ENCODE results near the gene SLC6A3. TPM values are rescaled to one million over a fixed set of nuclear protein-coding genes. Genes with fewer than 3 reads are reported as not detected.

The SLC6A3 gene
- total RNA-seq, 1 experiment from 2014 or later = 0.74 TPM

DNA sequence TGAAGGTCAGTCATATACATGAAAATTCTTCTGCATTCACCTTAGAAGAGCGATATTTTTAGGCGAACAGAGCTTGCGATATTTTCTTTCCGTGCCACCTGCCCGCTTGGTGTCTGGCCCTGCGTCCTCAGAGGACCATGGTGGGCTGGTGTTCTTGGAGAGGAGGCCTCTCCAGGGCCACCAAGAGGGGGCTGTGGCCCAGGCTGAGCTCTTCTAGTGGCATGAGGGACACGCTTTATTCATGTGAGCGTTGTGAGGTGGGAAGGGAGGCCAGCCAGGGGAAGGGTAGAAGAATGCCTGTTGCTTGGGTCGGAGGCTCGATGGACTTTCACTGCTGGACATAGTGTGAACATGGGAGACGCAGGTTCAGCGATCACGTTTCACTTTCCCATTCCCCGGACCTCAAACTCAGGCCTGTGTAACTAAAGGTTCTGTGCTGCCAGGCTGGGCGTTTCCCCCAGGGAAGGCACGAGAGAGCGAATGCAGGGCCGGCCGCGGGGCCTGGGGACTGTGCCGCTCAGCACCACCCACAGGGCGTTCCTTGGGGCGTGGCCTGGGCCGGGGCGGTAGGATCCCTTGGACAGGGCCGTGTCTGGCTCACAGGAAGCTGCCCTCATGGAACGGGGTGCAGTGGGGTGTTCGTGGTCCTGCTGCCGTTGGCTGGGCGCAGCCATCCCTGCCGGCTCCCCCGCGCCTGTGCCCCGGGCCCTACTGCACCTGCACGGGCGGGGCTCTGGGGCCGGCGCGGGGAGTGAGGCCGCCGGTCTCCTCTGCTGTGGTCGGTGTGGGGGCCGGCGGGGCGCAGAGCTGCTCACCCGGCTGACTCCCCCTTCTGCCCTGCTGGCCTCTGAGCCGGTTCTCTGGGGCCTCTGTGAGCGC lies 59.6 kb downstream of the SLC6A3 start (continued):
- TF ChIP-seq, protein P1, sequence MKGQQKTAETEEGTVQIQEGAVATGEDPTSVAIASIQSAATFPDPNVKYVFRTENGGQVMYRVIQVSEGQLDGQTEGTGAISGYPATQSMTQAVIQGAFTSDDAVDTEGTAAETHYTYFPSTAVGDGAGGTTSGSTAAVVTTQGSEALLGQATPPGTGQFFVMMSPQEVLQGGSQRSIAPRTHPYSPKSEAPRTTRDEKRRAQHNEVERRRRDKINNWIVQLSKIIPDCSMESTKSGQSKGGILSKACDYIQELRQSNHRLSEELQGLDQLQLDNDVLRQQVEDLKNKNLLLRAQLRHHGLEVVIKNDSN (CRISPR knock-in tag; IDR thresholded peaks at IDR 0.05) = no peak
- TF ChIP-seq NR2C2 (CRISPR knock-in tag; IDR thresholded peaks at IDR 0.05) (no peak), FOXP1 (CRISPR knock-in tag; IDR thresholded peaks at IDR 0.05; ENCODE audit: borderline replicate concordance) (0 out of 2 replicates have a peak, but pooled peaks have one; percentile 23)

DNA sequence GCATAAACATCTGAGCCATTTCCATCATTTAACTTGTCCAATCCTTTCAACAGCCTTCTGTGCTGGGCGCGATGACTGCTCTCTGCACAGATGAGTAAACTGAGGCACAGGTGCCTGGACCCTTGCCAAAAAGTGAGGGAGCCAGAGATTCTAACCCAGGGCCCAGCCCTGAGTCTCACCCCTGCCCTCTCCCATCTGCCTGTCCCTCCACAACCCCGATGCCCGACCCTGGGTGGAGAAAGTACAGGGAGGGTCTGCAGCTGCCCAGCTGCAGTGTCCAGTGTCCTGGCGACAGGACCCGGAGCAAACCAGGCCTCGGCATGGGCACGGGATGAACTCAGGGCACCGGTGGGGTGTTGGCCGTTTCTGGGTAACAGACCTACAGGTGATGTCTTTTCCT lies 60.7 kb downstream of the SLC6A3 start:
- Mint-ChIP-seq H3K4me1 (peaks cover 15% of the 10 kb centered on the region), H3K36me3 (peaks cover 2% of the 10 kb centered on the region; the same call in 1 of the 2 replicates), H3K4me3 (no peak overlapping the region), H3K27ac (no peak overlapping the region), H3K9me3 (peaks cover 5% of the 10 kb centered on the region), H3K27me3 (ENCODE audit: low read depth) (peaks cover 76% of the 10 kb centered on the region)
- DNase-seq (ENCODE audit: low spot score) (no peak), ATAC-seq (no peak)
- POLR2A ChIA-PET = no interaction called here
- CTCF ChIA-PET = interaction anchor here (1.6 to 2.1 kb wide), 2 partner anchors 24 to 84 kb away, joined by 6 to 10 read pairs; no protein-coding TSS in a partner anchor
- no peak for TF ChIP-seq ZNF423 (CRISPR knock-in tag; IDR thresholded peaks at IDR 0.05)
- TF ChIP-seq, protein P2, sequence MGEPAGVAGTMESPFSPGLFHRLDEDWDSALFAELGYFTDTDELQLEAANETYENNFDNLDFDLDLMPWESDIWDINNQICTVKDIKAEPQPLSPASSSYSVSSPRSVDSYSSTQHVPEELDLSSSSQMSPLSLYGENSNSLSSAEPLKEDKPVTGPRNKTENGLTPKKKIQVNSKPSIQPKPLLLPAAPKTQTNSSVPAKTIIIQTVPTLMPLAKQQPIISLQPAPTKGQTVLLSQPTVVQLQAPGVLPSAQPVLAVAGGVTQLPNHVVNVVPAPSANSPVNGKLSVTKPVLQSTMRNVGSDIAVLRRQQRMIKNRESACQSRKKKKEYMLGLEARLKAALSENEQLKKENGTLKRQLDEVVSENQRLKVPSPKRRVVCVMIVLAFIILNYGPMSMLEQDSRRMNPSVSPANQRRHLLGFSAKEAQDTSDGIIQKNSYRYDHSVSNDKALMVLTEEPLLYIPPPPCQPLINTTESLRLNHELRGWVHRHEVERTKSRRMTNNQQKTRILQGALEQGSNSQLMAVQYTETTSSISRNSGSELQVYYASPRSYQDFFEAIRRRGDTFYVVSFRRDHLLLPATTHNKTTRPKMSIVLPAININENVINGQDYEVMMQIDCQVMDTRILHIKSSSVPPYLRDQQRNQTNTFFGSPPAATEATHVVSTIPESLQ (CRISPR knock-in tag; IDR thresholded peaks at IDR 0.05) = no peak
- TF ChIP-seq, protein P3, sequence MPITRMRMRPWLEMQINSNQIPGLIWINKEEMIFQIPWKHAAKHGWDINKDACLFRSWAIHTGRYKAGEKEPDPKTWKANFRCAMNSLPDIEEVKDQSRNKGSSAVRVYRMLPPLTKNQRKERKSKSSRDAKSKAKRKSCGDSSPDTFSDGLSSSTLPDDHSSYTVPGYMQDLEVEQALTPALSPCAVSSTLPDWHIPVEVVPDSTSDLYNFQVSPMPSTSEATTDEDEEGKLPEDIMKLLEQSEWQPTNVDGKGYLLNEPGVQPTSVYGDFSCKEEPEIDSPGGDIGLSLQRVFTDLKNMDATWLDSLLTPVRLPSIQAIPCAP (CRISPR knock-in tag; IDR thresholded peaks at IDR 0.05) = no peak
- no peak for TF ChIP-seq OVOL2 (CRISPR knock-in tag; IDR thresholded peaks at IDR 0.05; ENCODE audit: borderline replicate concordance)

DNA sequence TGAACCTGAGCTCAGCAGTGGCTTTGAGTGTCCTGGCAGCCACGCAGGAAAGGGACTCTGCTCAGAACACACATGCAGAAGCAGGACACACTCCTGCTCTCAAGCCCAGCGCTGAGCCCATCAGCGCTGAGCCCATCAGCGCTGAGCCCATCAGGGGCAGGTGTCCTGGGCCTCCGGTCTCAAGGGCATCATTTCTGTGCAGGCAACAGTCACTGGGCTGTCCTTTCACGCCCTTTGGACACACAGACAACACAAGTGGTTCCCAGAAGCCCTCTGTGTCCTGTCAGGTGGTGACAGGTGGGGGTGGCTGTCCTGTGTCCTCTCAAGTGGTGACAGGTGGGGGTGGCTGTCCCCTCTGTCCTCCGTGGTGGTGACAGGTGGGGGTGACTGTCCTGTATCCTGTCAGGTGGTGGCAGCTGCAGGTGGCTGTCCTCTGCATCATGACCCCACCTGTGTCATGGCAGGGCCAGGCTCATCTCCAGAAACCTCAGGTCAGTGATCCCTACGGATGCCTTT lies 61.3 kb downstream of the SLC6A3 start:
- ChIA-PET POLR2A (no interaction called here), CTCF (no interaction called here)
- DNase-seq (ENCODE audit: low spot score) (no peak), ATAC-seq (no peak)
- Mint-ChIP-seq H3K27ac (no peak overlapping the region), H3K4me1 (peaks cover 15% of the 10 kb centered on the region), H3K36me3 (peaks cover 2% of the 10 kb centered on the region; the same call in 1 of the 2 replicates), H3K9me3 (peaks cover 6% of the 10 kb centered on the region), H3K4me3 (no peak overlapping the region), H3K27me3 (ENCODE audit: low read depth) (peaks cover 77% of the 10 kb centered on the region)
- TF ChIP-seq ZNF423 (CRISPR knock-in tag; IDR thresholded peaks at IDR 0.05) = no peak
- TF ChIP-seq NFE2L1 (CRISPR knock-in tag; IDR thresholded peaks at IDR 0.05) = no peak
- TF ChIP-seq, protein P4, sequence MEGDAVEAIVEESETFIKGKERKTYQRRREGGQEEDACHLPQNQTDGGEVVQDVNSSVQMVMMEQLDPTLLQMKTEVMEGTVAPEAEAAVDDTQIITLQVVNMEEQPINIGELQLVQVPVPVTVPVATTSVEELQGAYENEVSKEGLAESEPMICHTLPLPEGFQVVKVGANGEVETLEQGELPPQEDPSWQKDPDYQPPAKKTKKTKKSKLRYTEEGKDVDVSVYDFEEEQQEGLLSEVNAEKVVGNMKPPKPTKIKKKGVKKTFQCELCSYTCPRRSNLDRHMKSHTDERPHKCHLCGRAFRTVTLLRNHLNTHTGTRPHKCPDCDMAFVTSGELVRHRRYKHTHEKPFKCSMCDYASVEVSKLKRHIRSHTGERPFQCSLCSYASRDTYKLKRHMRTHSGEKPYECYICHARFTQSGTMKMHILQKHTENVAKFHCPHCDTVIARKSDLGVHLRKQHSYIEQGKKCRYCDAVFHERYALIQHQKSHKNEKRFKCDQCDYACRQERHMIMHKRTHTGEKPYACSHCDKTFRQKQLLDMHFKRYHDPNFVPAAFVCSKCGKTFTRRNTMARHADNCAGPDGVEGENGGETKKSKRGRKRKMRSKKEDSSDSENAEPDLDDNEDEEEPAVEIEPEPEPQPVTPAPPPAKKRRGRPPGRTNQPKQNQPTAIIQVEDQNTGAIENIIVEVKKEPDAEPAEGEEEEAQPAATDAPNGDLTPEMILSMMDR (IDR thresholded peaks at IDR 0.05) = no peak
- no peak for TF ChIP-seq ATF1 (CRISPR knock-in tag; IDR thresholded peaks at IDR 0.05)
- TF ChIP-seq CREM (CRISPR knock-in tag; IDR thresholded peaks at IDR 0.05) = no peak
- no peak for TF ChIP-seq NR2C2 (CRISPR knock-in tag; IDR thresholded peaks at IDR 0.05)
- TF ChIP-seq TCF7 (CRISPR knock-in tag; IDR thresholded peaks at IDR 0.05; ENCODE audit: low read depth) = no peak
- no peak for TF ChIP-seq GABPB1 (CRISPR knock-in tag; IDR thresholded peaks at IDR 0.05)
- no peak for TF ChIP-seq IRF2 (CRISPR knock-in tag; IDR thresholded peaks at IDR 0.05; ENCODE audit: borderline replicate concordance, low read depth)
- no peak for TF ChIP-seq ZNF416 (CRISPR knock-in tag; IDR thresholded peaks at IDR 0.05)
- TF ChIP-seq ZNF263 (CRISPR knock-in tag; IDR thresholded peaks at IDR 0.05; ENCODE audit: low read depth) = no peak
- TF ChIP-seq, protein P5, sequence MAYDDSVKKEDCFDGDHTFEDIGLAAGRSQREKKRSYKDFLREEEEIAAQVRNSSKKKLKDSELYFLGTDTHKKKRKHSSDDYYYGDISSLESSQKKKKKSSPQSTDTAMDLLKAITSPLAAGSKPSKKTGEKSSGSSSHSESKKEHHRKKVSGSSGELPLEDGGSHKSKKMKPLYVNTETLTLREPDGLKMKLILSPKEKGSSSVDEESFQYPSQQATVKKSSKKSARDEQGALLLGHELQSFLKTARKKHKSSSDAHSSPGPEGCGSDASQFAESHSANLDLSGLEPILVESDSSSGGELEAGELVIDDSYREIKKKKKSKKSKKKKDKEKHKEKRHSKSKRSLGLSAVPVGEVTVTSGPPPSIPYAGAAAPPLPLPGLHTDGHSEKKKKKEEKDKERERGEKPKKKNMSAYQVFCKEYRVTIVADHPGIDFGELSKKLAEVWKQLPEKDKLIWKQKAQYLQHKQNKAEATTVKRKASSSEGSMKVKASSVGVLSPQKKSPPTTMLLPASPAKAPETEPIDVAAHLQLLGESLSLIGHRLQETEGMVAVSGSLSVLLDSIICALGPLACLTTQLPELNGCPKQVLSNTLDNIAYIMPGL (CRISPR knock-in tag; IDR thresholded peaks at IDR 0.05) = no peak
- no peak for TF ChIP-seq RELA (CRISPR knock-in tag; IDR thresholded peaks at IDR 0.05; ENCODE audit: borderline replicate concordance)
- no peak for TF ChIP-seq MXD4 (CRISPR knock-in tag; IDR thresholded peaks at IDR 0.05; ENCODE audit: borderline replicate concordance)
- TF ChIP-seq ZNF671 (CRISPR knock-in tag; IDR thresholded peaks at IDR 0.05) = no peak
- no peak for TF ChIP-seq FOXP1 (CRISPR knock-in tag; IDR thresholded peaks at IDR 0.05; ENCODE audit: borderline replicate concordance)
- TF ChIP-seq, protein P6, sequence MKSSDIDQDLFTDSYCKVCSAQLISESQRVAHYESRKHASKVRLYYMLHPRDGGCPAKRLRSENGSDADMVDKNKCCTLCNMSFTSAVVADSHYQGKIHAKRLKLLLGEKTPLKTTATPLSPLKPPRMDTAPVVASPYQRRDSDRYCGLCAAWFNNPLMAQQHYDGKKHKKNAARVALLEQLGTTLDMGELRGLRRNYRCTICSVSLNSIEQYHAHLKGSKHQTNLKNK (CRISPR knock-in tag; IDR thresholded peaks at IDR 0.05) = no peak
- no peak for TF ChIP-seq NR3C1 (CRISPR knock-in tag; conservative IDR thresholded peaks at IDR 0.05; ENCODE audit: low read depth)
- TF ChIP-seq JAZF1 (CRISPR knock-in tag; IDR thresholded peaks at IDR 0.05) = no peak
- TF ChIP-seq SOX15 (CRISPR knock-in tag; IDR thresholded peaks at IDR 0.05) = no peak
